Stimulated activated CD8-positive, alpha-beta memory T cell treated with anti-CD3 and anti-CD28 coated beads, Interleukin-7, amount 100 ng/mL, for 48 hours (primary cell): Measurements from ENCODE around the gene ZNF534.
"Not testable (repeated sequence)": the region's sequence is repeated elsewhere in the genome, so short reads cannot be mapped to it uniquely, and the experiment has no call there.

ENCODE experiments used
- DNase-seq, 2 donors: peaks; one replicate each; pipeline ENCODE4 v3.0.0-alpha.2; 2020; ENCODE audit warnings: low read depth in 1 of 2; ENCODE audit errors: extremely low read depth in 1 of 2

ZNF534 gene

DNA sequence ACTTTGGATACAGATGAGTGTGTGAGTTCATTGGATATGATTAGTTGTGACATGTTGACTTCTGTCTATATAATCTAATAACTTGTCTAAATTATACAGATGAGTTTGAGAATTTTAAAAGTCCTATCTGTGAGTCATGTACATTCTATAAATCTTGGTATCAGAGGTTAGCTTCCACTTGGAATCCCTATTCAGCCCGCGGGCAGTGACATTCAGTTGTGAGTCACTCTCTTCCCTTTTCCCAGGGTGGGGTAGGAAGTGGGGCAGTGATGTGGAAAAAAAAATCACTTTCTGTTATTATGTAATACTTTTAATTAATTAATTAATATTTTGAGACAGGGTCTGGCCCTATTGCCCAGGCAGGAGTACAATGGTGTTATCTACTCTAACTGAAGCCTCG, 65.6 kb downstream of the ZNF534 start:
- no peak for DNase-seq

DNA sequence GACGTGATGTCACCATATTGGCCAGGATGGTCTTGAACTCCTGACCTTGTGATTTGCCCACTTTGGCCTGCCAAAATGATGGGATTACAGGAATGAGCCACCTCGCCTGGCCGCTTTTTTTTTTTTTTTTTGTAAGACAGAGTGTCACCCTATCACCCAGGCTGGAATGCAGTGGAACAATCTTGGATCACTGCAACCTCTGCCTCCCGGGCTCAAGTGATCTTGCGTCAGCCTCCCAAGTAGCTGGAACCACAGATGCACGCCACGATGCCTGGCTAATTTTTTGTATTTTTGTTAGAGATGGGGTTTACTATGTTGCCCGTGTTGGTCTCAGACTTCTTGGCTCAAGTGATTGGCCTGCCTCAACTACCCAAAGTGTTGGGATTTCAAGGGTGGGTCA, 69.6 kb downstream of the ZNF534 start:
- no peak for DNase-seq

DNA sequence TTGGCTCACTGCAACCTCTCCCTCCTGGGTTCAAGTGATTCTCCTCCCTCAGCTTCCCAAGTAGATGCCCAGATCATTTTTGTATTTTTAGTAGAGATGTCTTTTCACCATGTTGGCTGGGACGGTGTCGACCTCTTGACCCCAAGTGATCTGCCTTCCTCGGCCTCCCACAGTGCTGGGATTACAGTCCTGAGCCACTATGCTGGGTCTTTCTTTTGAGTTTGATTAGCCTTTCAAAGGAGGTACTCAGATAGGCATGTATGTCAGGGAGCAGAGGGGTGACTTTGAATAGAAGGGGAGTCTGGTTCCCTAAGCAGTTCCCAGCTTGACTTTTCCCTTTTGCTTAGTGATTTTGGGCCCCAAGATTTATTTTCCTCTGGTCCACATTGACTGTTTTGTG, 71.5 kb downstream of the ZNF534 start:
- not testable (repeated sequence) for DNase-seq

DNA sequence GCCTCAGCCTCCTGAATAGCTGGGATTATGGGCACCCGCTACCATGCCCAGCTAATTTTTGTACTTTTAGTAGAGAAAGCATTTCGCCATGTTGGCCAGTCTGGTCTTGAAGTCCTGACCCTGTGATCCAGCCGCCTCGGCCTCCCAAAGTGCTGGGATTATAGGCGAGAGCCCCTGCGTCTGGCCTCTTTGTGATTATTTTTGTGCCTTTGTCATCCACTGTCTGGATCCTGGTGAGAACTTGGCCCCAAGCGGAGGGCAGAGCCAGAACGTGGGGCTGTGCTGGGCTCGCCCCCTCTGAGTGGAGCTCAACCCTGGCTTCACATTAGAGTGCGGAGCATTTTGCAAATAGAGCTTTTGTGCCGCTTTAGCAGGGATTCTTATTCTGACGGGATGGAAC, 72.0 kb downstream of the ZNF534 start:
- not testable (repeated sequence) for DNase-seq
